Measurements from ENCODE around the gene TIGAR.

- TF ChIP-seq POLR2A (IDR thresholded peaks at IDR 0.05) (no peak), POLR2AphosphoS5 (IDR thresholded peaks at IDR 0.05) (no peak)
Observed at GRCh38 chr12:4320497-4320852, 538 bp upstream of the TIGAR start.
